GM18517 (cell line): Measurements from ENCODE around the gene GPER1.
"Not testable (repeated sequence)": the region's sequence is repeated elsewhere in the genome, so short reads cannot be mapped to it uniquely, and the experiment has no call there.

Experiments used
- ATAC-seq: cut with Tn5 transposase; IDR thresholded peaks from one replicate; pipeline ENCODE4 v1.9.1; 2021; ENCODE audit warnings: mild to moderate bottlenecking, moderate library complexity; ENCODE audit not compliant: unreplicated experiment

GPER1 gene

GRCh38 chr7:1116383-1117008, 28.6 kb downstream of the GPER1 start:
- ATAC-seq: not testable (repeated sequence)

GRCh38 chr7:1117321-1117928, 29.5 kb downstream of the GPER1 start:
- ATAC-seq: no peak

- ATAC-seq: no peak
These were observed 31.3 kb downstream of the GPER1 start for GRCh38 chr7:1119201-1119600.

GRCh38 chr7:1120791-1121190, 32.9 kb downstream of the GPER1 start:
- no peak for ATAC-seq

GRCh38 chr7:1121476-1121875, 33.6 kb downstream of the GPER1 start:
- no peak for ATAC-seq

GRCh38 chr7:1121886-1122831, 34.2 kb downstream of the GPER1 start:
- ATAC-seq: no peak

GRCh38 chr7:1122832-1123501, 35.1 kb downstream of the GPER1 start:
- no peak for ATAC-seq

- ATAC-seq: no peak
These were observed 35.8 kb downstream of the GPER1 start for GRCh38 chr7:1123715-1124114.

GRCh38 chr7:1124164-1124563, 36.3 kb downstream of the GPER1 start:
- ATAC-seq: no peak

- no peak for ATAC-seq
These were observed 37.1 kb downstream of the GPER1 start for GRCh38 chr7:1124816-1125602.

GRCh38 chr7:1125603-1125969, 37.7 kb downstream of the GPER1 start:
- no peak for ATAC-seq

- ATAC-seq: no peak
These were observed 39.1 kb downstream of the GPER1 start for GRCh38 chr7:1127001-1127400.

GRCh38 chr7:1129431-1129830, 41.5 kb downstream of the GPER1 start:
- no peak for ATAC-seq

GRCh38 chr7:1130021-1130990, 42.4 kb downstream of the GPER1 start:
- no peak for ATAC-seq

- ATAC-seq: no peak
These were observed 43.8 kb downstream of the GPER1 start for GRCh38 chr7:1131471-1132265.

- ATAC-seq: no peak
These were observed 47.0 kb downstream of the GPER1 start for GRCh38 chr7:1134951-1135350.

- no peak for ATAC-seq
These were observed 49.1 kb downstream of the GPER1 start for GRCh38 chr7:1136841-1137516.
